DMS153 treated with DMSO at 0.1 percent for 48 hours (cell line): ENCODE results near the gene COMMD7.
"Not testable (repeated sequence)": the region's sequence is repeated elsewhere in the genome, so short reads cannot be mapped to it uniquely, and the experiment has no call there.

ENCODE experiments used
- DNase-seq: peaks from one replicate; lab custom pipeline; 2025; ENCODE audit not compliant: unreplicated experiment; lab: John Stamatoyannopoulos, UW

Gene COMMD7

DNA sequence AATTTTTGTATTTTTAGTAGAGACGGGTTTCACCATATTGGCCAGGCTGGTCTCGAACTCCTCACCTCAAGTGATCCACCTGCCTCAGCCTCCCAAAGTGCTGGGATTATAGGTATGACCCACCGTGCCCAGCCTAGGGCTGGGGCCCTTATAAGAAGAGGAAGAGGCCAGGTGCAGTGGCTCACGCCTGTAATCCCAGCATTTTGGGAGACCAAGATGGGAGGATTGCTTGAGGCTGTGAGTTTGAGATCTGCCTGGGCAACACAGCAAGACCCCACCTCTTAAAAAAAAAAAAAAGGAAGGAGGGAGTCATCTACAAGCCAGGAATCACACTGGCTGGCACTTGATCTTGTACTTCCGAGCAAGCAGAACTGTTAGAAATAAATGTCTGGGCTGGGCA is 13.9 kb downstream of the COMMD7 start:
- not testable (repeated sequence) for DNase-seq

DNA sequence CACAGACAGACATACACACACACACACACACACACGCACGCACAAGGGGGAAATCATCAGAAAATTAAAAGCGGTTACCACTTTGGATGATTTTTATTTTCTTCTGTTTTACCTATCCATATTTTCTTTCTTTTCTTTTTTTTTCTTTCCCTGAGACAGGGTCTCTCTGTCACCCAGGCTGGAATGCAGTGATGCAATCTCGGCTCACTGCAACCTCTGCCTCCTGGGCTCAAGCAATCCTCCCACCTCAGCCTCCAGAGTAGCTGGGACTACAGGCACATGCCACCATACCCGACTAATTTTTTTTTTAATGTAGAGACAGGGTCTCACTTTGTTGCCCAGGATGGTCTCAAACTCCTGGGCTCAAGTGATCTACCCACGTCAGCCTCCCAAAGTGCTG is 14.8 kb downstream of the COMMD7 start:
- not testable (repeated sequence) for DNase-seq

DNA sequence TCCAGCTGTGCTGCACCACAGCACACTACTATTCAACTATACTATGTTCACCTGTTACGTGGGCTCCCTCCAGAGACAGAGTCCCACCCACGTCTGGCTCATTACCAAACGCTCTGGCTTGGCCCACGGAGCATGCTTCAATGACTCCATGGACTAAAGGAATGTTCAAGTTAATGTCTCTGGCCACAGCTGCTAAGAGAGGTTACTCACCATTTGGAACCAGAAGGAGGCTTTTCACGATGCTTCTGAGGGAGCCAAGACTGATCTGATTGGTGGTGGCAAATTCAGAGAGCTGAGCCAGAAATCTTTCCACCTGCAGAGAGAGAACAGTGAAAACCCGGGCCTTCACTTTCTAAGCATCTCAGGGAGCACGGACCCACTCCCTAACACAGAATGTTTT is 15.6 kb downstream of the COMMD7 start:
- no peak for DNase-seq

DNA sequence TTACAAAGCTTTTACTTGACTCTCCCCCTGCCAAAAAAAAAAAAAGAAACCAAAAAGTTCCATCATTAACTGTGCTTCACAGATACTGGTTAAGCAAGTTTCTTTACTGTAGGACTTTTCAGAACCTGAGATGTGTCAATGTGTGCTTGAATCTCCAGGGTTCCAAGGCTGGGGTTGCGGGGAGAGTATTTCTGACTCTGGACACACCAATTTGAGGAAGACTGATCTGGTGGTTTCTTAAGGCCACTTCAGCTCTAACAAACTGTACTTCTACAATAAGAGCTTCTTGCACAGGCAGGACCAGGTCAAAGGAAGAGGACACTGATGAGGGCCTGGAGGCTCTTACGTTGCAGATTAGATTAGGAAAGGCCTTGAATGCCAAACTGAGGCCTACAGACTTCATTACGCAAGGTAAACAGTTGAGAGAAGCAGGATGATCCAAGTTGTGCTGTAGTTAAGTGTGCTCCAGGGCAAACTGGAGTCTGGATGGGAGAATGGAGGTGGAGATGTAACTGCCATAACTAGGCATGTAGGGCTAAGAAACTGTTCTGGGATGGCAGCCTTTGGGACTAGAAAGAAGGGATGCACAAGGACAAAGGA is 24.4 kb downstream of the COMMD7 start:
- no peak for DNase-seq

DNA sequence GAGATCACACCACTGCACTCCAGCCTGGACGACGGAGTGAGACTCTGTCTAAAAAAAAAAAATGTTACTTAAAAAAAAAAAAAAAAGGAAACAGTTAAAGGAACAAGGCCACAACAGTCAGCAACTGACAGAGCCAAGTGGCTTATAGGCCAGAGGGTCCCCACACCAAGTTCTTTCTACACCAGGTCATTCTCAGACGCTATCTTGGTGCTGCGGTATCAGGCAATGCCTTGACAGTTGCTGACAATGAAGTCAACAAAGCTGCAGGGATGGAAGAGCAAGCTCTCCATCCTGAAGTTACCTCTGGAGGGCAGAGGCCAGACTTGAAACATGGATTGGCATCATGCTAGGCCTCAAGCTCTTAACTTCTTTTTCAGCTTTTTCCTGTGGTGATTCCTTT is 31.9 kb downstream of the COMMD7 start:
- DNase-seq: no peak

DNA sequence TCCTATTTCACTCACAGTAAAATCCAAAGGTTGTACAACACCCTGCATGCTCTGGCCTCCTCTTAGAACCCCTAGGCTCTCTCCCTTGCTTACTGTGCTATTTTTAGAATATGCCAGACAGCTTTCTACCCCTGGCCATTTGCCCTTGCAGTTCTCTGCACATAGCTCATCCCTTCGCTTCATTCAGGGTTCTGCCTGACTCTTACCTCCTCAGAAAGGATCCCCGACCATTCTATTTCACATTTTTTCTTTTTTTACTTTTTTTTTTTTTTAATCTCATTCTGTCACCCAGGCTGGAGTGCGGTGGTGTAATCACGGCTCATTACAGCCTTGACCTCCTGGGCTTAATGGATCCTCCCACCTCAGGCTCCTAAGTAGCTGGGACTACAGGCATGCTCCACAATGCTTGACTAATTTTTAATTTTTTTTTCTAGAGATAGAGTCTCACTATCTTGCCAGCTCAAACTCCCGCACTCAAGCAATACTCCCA is 33.6 kb downstream of the COMMD7 start:
- no peak for DNase-seq

DNA sequence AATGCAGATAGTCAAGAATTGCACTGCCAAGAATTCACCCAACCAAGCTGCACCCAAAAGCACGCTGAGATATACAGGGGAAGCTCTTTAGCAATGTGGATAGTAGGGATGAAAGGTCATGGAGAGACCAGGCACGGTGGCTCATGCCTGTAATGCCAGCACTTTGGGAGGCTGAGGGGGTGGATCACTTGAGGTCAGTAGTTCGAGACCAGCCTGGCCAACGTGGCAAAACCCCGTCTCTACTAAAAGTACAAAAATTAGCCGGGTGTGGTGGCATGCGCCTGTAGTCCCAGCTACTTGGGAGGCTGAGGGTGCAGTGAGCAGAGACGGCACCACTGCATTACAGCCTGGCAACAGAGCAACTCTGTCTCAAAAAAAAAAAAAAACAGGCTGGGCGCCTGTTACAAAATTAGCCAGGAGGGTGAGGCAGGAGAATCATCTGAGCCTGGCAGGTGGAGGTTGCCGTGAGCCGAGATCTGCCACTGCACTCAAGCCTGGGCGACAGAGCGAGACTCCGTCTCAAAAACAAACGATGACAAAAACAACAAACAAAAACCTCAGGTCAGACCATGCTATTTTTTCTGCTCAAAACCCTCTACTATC is 34.1 kb downstream of the COMMD7 start:
- not testable (repeated sequence) for DNase-seq

DNA sequence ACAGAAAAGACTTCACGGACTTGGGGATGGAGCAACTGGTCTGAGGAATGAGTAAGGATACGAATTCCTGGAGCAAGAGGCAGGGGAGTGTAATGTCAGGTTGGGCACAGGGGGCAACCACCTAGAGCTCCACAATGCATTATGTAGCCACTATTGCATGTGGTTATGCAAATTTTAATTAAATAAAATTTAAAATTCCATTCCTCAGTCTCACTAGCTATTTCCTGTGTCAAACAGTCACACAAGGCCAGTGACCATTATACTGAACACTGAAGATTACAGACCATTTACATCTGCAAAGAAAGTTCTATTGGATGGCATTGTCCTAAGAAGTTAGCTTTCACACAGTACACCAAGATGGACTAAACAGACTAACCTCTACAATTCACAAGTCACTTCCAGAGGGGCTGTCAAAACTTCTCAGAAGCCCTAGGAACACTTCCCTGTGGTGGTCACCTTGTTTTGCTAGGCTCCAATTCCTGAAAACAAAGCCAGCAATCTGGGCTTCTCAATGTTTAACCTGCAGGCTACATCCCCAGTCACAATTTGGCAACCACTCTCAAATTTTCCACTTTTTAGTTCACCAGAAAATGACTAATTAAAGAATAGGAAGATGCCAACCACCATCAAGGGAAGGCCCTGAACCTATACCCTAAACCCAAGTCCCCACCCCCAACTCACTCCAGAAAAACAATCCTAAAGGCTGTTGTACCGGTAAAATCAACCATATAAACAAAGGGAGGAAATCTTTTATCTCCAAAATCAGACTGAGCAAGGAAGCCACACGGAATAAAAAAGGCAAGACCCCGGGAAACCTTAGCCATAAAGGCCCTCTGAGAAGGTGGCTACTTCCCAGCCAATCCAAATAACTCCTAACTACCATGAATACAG is 35.3 kb downstream of the COMMD7 start:
- DNase-seq: no peak

DNA sequence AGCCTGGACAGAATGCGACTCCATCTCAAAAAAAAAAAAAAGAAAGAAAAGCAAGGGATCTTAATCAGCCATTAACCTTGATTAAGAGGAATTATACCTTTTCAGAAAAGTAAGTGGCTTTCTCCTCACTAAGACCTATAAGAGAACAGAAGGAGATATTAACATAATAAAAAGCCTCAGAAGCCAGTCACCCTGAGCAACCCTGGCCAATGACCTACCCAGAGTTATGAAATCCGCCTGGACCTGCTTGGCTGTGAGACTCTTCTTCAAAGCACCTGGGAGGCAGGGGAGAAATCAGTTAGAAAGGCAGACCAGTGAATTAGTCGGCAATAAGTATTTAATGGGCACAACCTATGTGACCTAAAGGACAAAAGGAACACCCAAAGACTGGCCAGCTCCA is 36.8 kb downstream of the COMMD7 start:
- no peak for DNase-seq

DNA sequence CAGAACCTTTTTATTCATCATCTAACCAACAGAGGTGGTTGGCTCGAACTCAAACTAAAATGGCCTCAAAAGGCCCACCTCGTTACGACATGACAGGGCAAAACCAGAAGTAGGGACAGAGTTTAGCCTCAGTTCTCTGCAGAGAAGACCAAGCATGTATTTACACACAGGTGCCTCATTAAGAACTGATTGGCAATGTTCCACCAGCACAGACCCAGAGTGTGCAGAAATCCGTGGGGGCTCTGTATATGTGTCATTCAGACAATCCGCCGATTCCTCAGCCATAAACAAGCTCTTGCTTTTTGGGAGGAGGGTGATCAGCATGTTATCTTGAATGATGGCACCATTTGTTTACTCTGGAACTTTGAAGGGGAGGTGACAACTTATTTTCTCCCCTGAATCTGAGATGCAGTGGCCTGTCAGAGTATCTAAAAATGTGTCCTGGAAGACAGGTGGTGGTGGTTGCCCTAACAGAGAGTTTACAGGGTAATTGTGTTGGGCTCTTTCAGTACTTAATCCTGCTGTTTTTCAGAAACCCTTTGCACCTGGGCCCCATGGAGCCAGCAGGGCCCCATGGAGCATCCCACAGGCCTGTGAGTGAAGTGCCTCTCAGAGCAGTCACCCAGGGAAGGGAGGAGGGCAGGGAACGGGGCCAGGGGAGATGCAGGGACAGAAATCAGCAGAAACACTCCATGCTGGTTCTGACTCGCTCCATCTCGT is 40.4 kb downstream of the COMMD7 start:
- DNase-seq: peak; percentile 48

DNA sequence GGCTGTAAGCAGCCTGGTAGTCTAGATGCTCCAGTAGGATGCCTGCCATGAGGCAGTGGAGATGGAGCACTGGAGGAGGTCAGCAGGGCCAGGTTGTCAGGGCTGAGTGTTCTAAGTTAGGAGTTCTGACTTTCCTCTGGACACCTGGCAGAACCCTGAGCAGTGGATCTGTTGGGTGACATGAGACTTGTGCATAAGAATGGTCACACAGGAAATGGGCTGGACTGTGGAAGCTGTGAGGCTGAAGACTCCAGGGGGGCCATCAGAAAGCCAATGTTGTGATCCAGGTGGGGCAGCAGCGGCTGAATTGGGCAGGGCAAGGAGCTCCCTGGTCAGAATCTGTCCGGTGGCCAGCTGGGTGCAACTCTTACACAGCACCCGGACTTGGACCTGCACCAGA is 45.7 kb downstream of the COMMD7 start:
- DNase-seq: no peak

DNA sequence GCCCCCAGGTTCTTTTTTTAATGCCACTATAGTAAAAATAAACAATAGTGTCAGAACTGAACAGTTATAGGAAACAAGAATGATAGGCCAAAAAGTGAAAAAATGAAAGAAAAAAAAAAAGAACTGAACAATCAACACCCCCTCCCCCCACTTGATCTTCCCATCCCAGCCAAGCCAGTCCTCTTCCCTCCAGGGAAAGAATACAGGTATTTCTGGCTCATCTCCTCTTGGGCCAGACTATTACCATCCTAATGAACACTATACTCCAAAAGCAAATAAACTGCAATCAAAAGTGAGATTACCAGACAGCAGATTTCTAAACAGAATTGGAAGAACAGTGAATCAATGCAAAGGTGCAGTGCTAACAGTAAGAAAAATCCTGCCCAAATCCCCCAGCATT is 48.2 kb downstream of the COMMD7 start:
- no peak for DNase-seq

DNA sequence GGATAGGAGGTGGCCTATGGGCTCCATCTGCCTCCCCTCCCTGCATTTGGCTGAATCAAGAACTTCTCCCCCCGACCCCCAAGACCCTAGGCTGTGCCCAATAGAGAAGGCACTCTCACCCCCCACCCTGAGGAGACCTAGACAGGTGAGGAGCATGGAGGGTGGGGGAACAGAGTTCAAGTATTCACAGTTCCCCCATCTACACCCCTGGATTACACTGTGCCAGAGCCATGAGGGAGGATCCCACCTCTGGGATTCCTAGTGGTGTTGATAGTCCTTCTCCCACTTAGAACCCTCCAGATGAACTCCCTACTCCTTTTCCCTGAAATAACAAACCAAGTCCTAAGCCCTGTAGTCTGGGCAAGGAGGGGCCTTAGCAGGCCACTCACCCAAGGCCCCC is 54.3 kb downstream of the COMMD7 start:
- not testable (repeated sequence) for DNase-seq

DNA sequence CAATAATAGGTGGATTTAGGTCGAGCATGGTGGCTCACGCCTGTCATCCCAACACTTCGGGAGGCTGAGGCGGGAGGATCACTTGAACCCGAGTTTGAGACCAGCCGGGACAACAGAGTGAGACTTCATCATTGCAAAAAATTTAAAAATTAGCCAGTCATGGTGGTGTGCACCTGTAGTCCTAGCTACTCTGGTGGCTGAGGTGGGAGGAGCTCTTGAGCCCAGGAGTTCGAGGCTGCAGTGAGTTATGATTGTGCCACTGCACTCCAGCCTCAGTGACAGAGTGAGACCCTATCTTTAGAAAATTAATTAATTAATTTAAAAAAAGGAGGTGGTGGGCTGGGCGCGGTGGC is 56.1 kb downstream of the COMMD7 start:
- DNase-seq: no peak

DNA sequence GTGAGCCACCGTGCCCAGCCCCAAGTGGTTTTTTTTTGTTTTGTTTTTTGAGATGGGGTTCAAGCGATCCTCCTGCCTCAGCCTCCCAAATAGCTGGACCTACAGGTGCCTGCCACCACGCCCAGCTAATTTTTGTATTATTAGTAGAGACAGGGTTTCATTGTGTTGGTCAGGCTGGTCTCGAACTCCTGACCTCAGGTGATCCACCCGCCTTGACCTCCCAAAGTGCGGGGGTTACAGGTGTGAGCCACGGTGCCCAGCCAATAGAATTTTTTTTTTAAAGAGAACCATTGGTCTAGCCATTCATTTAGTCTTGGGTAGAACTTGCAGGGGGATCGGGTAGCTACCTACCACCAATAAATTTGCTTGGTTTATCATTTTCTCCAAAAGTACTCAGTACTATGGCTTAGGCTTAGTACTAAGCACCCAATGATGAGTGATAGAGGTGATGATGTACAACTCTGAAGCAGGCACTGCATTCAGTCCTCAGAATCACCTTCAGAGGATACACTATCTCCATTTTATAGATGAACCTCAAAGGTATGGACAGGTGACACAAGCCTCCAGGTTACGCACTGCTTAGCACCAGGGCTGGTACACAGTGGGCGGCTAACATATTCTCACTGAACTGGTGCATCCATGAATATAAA is 56.6 kb downstream of the COMMD7 start:
- no peak for DNase-seq

DNA sequence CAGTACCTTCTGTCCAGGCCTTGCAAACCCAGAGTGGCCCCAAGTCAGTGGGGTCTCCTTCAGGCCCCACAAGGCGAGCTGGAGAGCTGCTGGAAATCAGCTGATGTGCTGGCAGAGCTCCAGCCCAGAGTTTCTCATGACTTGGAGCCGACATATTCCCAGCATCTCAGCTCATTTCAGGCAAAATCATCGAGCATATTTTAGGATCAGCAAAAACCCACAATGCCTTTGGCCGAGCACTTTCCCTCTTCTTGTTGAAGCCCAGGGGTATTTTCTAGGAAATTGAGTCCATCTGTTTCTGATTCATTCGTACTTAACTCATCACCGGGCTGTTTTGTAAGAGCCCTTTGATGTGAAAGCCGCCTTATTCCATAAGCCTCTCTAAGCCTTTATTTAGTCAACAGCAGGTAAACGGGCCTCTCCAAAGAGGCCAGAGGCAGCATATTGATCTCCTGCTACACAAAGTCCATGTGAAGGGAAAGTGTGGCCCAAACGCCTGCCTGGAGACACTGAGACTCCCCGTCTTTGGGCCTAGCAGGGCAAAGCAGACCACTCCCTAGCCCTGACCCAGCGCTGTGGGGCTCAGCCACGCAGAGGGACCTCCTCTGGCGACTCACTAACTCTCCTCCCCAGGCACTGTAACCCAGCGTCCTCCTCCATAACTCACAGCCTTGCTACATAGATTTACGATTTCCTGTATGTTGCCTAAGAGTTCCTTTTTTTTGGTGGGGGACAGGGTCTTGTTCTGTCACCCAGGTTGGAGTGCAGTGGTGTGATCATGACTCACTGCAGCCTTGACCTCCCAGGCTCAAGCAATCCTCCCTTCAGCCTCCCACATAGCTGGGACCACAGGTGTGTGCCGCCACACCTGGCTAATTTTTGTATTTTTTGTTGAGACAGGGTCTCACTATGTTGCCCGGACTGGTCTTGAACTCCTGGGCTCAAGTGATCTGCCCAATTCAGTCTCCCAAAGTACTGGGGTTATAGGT is 57.4 kb downstream of the COMMD7 start:
- DNase-seq: no peak

DNA sequence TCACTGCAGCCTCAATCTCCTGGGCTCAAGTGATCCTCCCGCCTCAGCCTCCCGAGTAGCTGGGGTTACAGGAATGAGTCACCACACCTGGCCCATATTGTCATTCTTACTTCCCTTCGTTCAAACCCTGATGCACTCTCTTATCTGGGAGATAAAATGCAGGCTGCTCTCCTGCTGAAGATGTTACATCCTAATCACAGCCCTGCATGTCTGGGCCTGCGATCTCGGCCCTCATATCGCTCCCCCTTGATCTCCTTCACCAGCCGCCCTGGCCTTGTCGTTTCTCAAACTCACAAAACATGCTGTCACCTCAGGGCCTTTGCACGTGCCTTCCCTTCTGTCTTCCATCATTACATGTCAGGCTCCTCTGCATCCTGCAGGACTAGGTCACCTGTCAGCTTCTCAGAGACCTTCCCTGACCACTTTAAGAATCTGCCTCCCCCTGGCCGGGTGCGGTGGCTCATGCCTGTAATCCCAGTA is 60.7 kb downstream of the COMMD7 start:
- DNase-seq: no peak

DNA sequence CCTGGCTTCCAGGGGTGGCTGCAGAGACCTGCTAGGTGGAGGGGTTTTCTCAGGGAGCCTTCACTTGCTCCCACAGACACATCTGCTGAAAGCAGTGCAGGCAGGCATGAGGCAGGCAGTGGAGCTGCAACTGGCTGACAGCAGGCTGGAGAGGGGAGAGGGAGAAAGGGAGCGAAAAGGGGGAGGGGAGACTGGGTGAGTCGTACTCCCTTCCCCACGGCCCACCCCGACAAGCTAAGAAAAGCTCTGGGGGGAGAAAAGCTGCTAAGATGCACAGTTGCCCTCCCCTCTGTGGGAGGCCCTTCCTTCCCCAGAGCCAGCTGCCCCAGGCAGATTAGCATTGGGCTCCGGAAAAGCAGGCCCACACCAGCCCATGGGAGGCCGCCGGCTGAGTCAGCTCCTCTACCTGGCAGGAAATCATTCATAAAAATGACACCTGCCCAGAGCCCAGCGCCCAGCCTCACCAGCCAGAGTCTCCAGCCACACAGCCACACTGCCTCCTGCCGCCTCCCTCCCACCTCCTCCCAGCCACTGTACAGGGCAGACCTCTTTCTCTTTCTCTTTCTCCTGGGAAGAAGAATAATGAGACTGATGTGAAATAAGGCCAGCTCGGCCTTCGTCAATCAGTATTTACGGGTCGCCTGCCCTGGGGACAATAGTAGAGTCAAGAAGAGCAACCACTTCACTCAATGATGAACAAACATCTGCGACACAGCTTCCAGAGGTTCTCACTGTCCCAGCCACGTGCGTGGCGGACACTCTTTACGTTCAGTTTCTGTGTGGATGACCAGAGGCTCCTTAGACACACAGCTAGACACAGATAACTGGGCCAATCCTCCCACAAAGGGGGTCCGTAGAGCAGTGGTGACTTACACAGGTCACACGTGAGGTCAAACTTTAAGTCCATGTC is 61.8 kb downstream of the COMMD7 start:
- DNase-seq: peak; percentile 81
